ENCODE data around the gene AGBL4. TPM values are rescaled to one million over a fixed set of nuclear protein-coding genes. Genes with fewer than 3 reads are reported as not detected.
A peak's percentile ranks its signal among the peaks of the same experiment; 100 is the strongest.

AGBL4 gene
- polyA plus RNA-seq, 3 donors = 0.05 TPM; not detected in 2

DNA sequence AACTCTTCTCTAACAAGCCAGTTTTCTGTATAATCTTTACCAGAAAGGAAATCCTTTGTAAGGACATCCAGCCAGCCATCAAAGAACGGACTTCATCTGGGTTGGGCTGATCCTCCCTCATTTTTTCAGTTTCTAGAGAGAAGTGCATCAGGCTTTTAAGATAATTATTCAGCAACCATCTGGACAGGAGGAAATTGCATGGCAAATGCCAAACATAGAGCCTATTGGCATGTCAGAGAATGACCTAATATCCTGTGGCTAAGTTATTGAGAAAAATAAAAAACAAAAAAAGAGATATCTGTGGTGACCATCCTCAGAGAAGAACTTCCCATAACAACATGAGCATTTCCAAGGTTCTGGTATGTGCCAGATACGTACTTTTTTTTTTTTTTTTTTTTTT lies 1172.1 kb downstream of the AGBL4 start:
- no peak overlapping the region for H3K9ac ChIP-seq (ENCODE audit: insufficient read depth, low read length, poor library complexity, severe bottlenecking)
- no CpG with 5 or more reads among the region's 2 CpGs for WGBS (ENCODE audit: insufficient coverage)
- H3K27ac ChIP-seq (ENCODE audit: low read depth in 1 of 2, low read length in 2 of 2) = no peak overlapping the region
- Mint-ChIP-seq H3K4me3 (peak overlapping the region in 1 of 2 donors; percentile 15), H3K27me3 (ENCODE audit: low read depth in 3 of 3) (peaks cover 0 to 2% (median 0%) of the 10 kb centered on the region in 3 donors), H3K9me3 (peaks cover 0 to 3% (median 0%) of the 10 kb centered on the region in 7 donors), H3K4me1 (peaks cover 24% of the 10 kb centered on the region), H3K36me3 (no peaks in the 10 kb centered on the region), H3K27ac (no peak overlapping the region)
- H3K79me2 ChIP-seq (ENCODE audit: insufficient read depth, low read length) = no peaks in the 10 kb centered on the region
- no peaks in the 10 kb centered on the region for H3K9me3 ChIP-seq (replicated peaks in 1 of 2; ENCODE audit: control insufficient read depth in 1 of 2, insufficient read depth in 1 of 2, low read length in 2 of 2)
- H3K4me1 ChIP-seq (ENCODE audit: control insufficient read depth in 1 of 2, insufficient read depth in 2 of 2, low read length in 2 of 2) = peaks cover 8 to 9% of the 10 kb centered on the region in 2 donors
- H4K20me1 ChIP-seq (ENCODE audit: insufficient read depth, low read length) = no peaks in the 10 kb centered on the region
- H3K27me3 ChIP-seq (ENCODE audit: control insufficient read depth in 2 of 2, insufficient read depth in 2 of 2, low read length in 2 of 2) = no peaks in the 10 kb centered on the region
- H2AFZ ChIP-seq (ENCODE audit: insufficient read depth, low read depth, low read length, poor library complexity, severe bottlenecking) = no peak overlapping the region
- H3K4me2 ChIP-seq (replicated peaks; ENCODE audit: extremely low read depth, low read length, poor library complexity, severe bottlenecking) = no peak overlapping the region
- intact Hi-C loops (cut with micrococcal nuclease) = no loop called here
- no peak for DNase-seq
- H3K4me3 ChIP-seq (replicated peaks in 1 of 3; ENCODE audit: low read depth in 2 of 3, low read length in 3 of 3) = no peak overlapping the region
- TF ChIP-seq, protein P1, sequence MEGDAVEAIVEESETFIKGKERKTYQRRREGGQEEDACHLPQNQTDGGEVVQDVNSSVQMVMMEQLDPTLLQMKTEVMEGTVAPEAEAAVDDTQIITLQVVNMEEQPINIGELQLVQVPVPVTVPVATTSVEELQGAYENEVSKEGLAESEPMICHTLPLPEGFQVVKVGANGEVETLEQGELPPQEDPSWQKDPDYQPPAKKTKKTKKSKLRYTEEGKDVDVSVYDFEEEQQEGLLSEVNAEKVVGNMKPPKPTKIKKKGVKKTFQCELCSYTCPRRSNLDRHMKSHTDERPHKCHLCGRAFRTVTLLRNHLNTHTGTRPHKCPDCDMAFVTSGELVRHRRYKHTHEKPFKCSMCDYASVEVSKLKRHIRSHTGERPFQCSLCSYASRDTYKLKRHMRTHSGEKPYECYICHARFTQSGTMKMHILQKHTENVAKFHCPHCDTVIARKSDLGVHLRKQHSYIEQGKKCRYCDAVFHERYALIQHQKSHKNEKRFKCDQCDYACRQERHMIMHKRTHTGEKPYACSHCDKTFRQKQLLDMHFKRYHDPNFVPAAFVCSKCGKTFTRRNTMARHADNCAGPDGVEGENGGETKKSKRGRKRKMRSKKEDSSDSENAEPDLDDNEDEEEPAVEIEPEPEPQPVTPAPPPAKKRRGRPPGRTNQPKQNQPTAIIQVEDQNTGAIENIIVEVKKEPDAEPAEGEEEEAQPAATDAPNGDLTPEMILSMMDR (IDR thresholded peaks at IDR 0.05) = no peak
- H3K36me3 ChIP-seq (replicated peaks in 1 of 2; ENCODE audit: control insufficient read depth in 1 of 2, insufficient read depth in 2 of 2, low read length in 2 of 2) = no peaks in the 10 kb centered on the region

- Mint-ChIP-seq H3K27me3 (ENCODE audit: low read depth in 3 of 3) (peaks cover 0 to 2% (median 0%) of the 10 kb centered on the region in 3 donors), H3K36me3 (no peaks in the 10 kb centered on the region), H3K4me3 (no peak overlapping the region), H3K27ac (no peak overlapping the region), H3K9me3 (peaks cover 0 to 3% (median 0%) of the 10 kb centered on the region in 7 donors), H3K4me1 (peaks cover 23% of the 10 kb centered on the region)
- Histone ChIP-seq H3K27ac (ENCODE audit: low read depth in 1 of 2, low read length in 2 of 2) (no peak overlapping the region), H3K36me3 (replicated peaks in 1 of 2; ENCODE audit: control insufficient read depth in 1 of 2, insufficient read depth in 2 of 2, low read length in 2 of 2) (no peaks in the 10 kb centered on the region), H3K27me3 (ENCODE audit: control insufficient read depth in 2 of 2, insufficient read depth in 2 of 2, low read length in 2 of 2) (no peaks in the 10 kb centered on the region), H3K4me1 (ENCODE audit: control insufficient read depth in 1 of 2, insufficient read depth in 2 of 2, low read length in 2 of 2) (peaks cover 8 to 9% of the 10 kb centered on the region in 2 donors), H3K9ac (ENCODE audit: insufficient read depth, low read length, poor library complexity, severe bottlenecking) (no peak overlapping the region), H4K20me1 (ENCODE audit: insufficient read depth, low read length) (no peaks in the 10 kb centered on the region), H3K4me2 (replicated peaks; ENCODE audit: extremely low read depth, low read length, poor library complexity, severe bottlenecking) (no peak overlapping the region), H2AFZ (ENCODE audit: insufficient read depth, low read depth, low read length, poor library complexity, severe bottlenecking) (no peak overlapping the region), H3K79me2 (ENCODE audit: insufficient read depth, low read length) (no peaks in the 10 kb centered on the region), H3K4me3 (replicated peaks in 1 of 3; ENCODE audit: low read depth in 2 of 3, low read length in 3 of 3) (no peak overlapping the region), H3K9me3 (replicated peaks in 1 of 2; ENCODE audit: control insufficient read depth in 1 of 2, insufficient read depth in 1 of 2, low read length in 2 of 2) (no peaks in the 10 kb centered on the region)
- WGBS (ENCODE audit: insufficient coverage) = 13% methylated on average over 2 of the region's 2 CpGs
- no peak for DNase-seq
- TF ChIP-seq, protein P1 (IDR thresholded peaks at IDR 0.05) = no peak
- intact Hi-C loops (cut with micrococcal nuclease) = no loop called here
These were observed 1175.7 kb downstream of the AGBL4 start for GRCh38 chr1:48848035-48848434.
